HG02571 (cell line): ENCODE results near the gene FOXJ1.
"Not testable (repeated sequence)": the region's sequence is repeated elsewhere in the genome, so short reads cannot be mapped to it uniquely, and the experiment has no call there.

Experiments used
- ATAC-seq: cut with Tn5 transposase; IDR thresholded peaks from one replicate; pipeline ENCODE4 v1.9.1; 2021; ENCODE audit warnings: mild to moderate bottlenecking, moderate library complexity; ENCODE audit not compliant: unreplicated experiment

Gene FOXJ1

DNA sequence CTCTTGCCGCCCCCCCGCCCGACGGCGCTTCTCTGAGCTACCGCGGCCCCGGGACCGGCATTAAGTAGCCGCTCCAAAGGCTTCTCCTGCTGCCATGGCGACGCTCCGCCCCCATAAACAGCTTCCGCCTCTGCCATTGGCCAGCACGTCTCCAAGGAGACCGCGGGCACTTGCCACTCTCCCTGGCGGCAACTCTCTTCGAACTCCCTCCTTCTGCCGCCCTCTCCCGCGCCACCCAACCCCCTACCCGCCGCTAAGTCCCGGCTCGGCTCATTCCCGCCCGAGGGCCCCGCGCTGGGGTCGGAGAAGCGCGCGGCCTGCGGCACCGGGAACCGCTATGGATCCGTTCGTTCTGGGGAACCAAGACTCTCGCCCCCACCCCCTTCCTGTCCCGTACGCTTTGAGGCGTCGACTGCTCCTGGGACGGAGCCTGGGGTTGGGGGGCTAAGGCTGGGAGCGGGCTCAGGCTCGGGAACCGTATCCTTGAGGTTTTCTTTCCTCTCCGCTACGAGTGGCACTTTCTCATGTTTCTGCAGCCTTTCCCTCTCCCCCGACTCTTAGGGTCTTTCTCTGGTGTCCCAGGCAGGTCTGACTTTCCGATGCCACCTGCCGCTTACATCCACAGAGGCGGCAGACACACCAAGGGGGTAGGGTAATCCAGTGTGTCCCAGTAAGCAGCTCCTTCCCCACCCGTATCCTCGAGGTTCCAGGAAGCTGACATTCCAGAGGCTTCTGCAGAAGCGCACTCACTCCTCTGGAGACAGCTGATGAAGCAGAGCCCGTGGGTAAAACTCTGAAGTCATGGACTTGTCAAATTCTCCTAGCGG, at the start of gene FOXJ1:
TSS of gene FOXJ1 (minus strand) at position 34 of the 827 bp plus-strand sequence. CDS start 850 bp downstream, outside the sequence.
- ATAC-seq = peak; percentile 43

- no peak for ATAC-seq
These were observed 48.7 kb upstream of the FOXJ1 start for GRCh38 chr17:76189741-76190140.

DNA sequence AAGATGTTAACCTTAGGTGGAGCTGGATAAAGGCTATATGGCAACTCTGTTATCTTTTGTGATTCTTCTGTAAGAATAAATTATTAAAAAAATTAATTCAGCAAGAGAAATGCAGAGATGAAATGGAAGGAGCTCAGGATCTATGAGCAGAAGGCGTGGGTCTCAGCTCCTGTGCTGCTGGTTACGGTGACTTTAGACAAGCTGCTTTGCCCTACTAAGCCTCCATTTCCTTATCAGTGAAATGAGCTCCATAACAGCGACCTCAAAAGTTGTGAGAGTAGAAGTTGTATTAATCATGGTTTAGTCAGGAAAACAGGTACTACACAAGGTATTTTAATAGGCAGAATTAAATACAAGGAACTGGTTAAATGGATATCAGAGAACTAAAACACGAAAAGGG, 48.2 kb upstream of the FOXJ1 start:
- no peak for ATAC-seq

DNA sequence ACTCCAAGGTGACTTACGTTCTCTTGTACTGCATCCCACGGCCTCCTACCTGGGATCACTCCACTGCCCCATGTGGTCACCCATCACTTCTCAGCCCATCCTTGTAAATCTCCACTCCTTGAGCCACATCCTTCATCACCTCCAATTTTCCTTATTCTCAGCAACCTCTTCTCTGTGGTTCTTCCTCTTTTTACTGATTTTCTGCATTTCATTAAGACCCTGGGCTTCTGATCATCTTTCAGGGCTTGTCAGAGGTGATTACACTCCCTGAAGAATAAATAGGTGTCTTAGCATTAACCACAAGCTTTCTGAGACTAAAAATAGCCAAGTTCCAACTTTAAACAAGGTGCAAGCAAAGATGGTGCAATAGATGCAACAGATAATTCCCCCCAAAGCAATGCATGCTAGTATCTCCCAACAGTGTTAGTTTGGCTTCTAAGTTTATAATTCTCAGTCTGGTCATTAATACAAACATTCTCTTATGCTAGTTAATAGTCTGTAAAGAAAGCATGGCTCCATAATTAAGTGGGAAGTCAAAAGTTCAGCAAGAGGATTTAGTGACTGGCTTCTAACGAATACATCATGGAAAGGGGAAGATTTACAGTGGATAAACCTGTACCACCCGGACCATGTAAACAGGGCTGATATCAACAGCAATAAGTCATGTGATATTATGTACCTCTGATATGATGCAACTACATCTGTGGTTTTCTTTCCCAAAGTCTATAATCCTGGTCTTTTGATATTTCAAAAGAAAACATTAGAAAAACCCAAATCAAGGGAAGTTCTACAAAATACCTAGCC, 47.4 kb upstream of the FOXJ1 start:
- no peak for ATAC-seq

- ATAC-seq = not testable (repeated sequence)
These were observed 45.7 kb upstream of the FOXJ1 start for GRCh38 chr17:76186774-76187173.

DNA sequence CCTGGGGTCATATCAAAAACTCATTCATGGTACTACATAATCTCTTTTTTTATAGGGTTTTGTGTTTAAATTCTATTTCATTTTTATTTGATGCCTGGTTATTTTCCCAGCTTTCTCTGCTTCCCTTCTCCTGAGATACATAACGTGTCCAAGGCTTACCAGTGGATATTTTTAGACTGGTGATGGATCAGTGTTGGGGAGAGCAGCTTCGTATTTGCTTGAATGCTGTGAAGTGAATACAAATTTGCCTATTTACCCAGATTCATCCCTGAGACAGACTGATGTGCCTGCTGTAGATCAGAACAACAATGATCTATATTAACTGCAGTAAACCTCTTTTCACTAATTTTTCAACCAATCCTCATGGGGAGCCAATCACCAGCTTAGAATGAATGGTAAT, 43.2 kb upstream of the FOXJ1 start:
- no peak for ATAC-seq

DNA sequence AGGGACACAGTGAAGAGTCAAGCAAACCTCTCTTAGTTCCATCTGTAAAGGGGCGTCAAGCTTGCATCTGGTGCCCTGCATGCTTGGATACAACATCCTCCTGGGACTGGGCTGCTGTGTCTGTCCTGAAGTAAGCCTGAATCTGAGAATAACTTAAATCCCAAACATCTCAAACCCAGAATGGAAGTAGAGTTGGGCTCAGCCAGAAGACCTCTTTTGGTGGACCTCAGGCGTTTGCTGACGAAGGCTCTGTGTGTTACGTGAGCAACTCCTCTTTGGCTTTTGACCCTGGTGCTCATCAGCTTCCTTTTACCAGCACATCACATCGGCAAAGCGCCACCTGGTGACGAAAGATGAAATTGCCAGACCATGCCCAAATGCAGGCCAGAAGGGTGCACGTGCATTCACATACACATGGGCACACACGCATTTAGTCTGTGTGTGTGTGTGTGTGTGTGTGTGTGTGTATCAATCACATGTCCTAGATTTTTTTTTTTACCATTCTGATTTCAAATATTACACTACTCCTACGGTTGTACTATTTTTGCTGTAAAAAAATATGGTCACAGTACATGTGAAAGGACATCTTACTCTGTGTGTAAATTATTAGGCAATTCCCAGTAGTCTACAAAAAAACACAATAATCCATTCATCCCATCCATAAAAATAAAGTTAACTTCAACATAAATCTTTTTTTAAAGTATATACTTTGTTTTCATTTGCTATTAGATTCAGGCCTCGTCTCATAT, 41.1 kb upstream of the FOXJ1 start:
- no peak for ATAC-seq

GRCh38 chr17:76179496-76180467, 38.7 kb upstream of the FOXJ1 start:
- no peak for ATAC-seq

DNA sequence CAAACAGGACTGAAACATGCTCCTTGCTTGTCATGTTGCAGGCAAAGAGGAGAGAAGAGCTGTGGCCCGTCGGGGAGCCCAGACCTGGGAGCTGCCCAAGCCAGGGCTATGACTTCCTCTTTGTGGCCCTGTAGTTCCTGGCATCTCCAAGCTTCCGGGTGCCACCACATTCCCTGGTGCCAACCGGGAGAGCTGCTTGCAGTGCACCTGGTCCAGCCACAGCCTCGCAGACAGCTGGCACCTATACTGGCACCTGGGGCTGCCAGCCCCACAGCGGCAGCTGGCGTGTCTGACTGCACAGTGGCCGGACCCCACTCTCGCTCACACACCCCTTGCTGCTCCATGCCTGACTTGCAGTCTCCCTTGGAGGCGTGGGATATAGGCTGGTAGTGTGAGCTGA, 37.1 kb upstream of the FOXJ1 start:
- ATAC-seq = no peak

DNA sequence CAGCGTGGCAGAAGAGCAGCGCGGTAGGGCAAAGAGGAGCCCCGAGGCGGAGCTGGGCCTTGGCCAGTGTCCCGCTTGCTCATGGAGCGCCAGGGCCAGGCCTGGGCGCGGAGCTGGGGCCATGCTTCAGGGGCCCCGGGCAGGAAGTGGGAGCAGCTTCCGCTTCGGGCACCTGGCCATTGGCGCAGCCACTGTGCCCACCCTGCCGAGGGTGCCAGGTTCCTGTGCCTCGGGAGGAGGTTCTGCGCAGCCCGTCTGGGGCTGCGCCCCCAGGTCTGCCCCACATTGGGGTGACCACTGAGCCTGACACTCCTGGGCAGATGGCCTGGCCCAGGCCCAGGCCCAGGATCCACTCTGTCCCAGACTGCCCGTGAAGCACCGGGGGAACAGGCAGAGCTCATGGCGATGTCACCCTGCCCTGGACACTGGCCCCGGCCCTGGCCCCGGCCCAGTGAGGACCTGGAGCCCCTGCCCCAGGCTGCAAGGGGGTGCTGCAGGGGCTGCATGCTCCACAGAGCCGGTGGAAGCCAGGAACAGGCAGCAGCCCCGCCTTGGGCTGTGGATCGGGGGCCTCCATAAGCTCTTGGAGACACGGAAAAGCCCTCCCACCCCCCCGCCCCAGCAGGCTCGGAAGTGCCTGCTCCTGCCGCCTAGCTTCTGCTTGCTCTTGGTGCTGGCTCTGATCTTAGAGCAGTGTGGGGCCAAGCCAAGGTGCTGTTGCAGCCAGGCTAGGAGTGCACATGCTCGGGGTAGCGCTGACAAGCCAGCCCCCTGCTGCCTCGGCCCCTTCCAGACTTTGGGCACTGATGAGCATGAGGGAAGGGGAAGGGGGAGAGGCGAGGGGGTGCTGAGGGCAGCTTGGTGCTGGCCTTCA, 35.9 kb upstream of the FOXJ1 start:
- no peak for ATAC-seq

DNA sequence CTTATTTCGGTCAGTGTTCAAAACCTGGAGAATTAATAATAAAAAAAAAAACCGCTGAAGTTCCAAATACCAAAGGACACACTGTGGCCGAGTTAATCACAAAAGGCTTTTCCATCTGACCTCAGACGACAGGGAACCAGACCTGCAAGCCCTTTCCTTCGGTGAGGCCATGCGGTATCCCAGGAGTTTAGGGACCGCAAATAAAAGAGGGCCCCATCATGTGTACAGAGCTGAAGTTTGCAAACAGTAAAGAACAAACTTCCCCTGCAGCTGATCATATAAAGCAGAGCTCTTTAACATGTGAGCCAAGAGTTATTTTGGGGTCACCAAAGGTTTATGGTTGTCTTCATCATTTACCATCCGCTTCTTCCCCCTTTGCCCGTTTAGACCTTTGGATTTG, 33.0 kb upstream of the FOXJ1 start:
- no peak for ATAC-seq

DNA sequence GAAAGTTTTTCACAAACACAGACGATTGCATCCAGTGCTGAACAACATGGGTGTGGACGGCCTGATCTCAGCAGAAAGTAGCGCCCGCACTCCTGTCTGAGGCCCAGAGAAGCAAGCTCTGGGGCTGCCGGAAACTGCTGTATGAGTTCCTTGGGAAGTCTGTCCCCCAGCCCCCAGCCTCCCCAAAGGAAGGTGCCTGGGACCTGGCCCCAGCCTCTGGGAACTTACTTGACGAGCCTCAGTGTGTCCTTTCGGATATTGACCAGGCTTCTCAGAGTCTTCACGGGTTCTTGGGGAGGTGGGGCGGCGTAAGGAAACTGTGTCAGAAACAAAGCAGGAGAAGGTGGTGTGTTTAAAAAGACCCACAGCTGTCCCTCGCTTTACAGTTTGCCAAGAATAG, 32.4 kb upstream of the FOXJ1 start:
- no peak for ATAC-seq

DNA sequence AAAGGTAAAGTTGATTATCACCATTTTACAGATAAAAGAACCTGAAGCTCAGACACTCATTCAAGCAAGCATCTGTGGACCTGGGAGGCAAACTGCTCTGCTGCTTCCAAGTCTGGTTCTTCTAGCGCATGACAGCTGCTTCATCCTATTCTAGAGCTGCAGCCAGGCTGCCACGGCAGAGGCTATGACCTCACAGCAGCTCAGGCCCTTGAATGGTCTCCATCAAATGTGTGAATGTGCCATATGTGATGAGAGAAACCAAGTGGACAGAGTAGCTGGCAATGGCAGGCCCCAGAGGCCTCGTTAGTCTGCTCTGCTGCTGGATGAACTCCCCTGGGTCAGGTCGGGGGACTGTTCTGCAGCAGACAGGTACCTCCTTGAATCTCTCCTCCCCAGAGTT, 30.7 kb upstream of the FOXJ1 start:
- ATAC-seq = no peak

GRCh38 chr17:76170114-76170513, 29.1 kb upstream of the FOXJ1 start:
- ATAC-seq = no peak

GRCh38 chr17:76166906-76167305, 25.9 kb upstream of the FOXJ1 start:
- ATAC-seq = no peak

GRCh38 chr17:76166168-76166567, 25.1 kb upstream of the FOXJ1 start:
- no peak for ATAC-seq

DNA sequence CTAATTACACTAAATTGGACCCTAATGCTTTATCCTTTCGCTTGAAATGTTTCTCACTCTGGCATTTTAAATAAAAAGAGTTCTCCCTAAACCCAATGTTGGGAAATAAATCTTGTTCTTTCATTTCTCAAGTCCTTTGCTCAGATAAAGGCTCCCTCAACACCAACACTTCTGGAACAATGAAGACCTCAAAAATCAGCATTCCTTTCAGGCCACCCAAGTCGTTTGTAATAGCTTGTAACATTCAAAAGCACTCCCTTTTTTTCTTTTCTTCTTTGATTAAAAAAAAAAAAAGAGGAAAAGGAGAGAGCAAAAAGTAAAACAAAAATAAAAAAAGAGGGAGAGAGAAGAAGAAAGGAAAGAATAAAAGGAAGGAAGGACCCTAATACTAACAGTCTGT, 23.3 kb upstream of the FOXJ1 start:
- no peak for ATAC-seq

DNA sequence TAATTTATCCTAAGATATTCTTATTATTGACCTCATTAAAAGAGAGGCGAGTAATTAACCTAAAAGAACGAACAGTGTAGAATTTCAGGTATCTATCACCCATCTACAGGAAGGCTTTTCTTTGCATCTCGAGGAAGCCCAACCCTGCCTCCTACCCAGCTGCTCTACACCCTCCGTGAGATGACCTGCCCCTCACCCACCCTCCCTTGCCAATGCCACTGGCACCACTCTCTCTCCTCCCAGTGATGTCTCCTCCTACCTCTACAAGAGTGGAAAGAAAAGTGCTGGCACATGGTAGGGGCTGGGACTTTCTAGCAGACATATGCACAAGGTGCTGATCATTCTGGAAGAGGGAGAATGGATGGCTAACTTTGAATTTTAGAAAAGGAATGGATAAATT, 22.9 kb upstream of the FOXJ1 start:
- ATAC-seq = no peak

- no peak for ATAC-seq
These were observed 20.7 kb upstream of the FOXJ1 start for GRCh38 chr17:76161619-76162266.
